Prostate gland (tissue), 2 donors: ENCODE measurements around the gene RAPGEF4. TPM values are rescaled to one million over a fixed set of nuclear protein-coding genes. Genes with fewer than 3 reads are reported as not detected.

Source experiments
- DNase-seq: peaks from one replicate; pipeline ENCODE4 v3.0.0-alpha.2; 2019; ENCODE audit warnings: low spot score
- H3K27ac ChIP-seq, 2 donors: fragments of 200-600 bp; sonication (generic); 2 replicates each; pipeline ENCODE4 v1.5.1; 2017 to 2019
- H3K27me3 ChIP-seq: fragments of 200-600 bp; sonication (generic); replicated peaks from 2 replicates; pipeline ENCODE4 v1.5.1; 2019; ENCODE audit not compliant: insufficient read depth
- H3K36me3 ChIP-seq, 2 donors: fragments of 200-600 bp; sonication (generic); 1 replicate in 1 of 2; 2 replicates in 1 of 2; pipeline versions ENCODE4 v1.5.1 to v1.8.1; 2017 to 2019
- H3K4me1 ChIP-seq: fragments of 200-600 bp; sonication (generic); replicated peaks from 2 replicates; pipeline ENCODE4 v1.5.1; 2019
- H3K4me3 ChIP-seq, 2 donors: fragments of 200-600 bp; sonication (generic); 2 replicates each; pipeline ENCODE4 v1.5.1; 2017 to 2019
- H3K9me3 ChIP-seq: fragments of 200-600 bp; sonication (generic); 2 replicates; pipeline ENCODE4 v1.5.1; 2017
- CTCF ChIP-seq, 4 experiments: fragments of 200-600 bp in 2 of 4; fragments of 450-650 bp in 2 of 4; sonication (generic) in 2 of 4; IDR thresholded peaks; 1 replicate in 3 of 4; 2 replicates in 1 of 4; pipeline ENCODE4 v1.5.1; 2016 to 2019; ENCODE audit warnings: antibody characterized with exemption in 4 of 4, mild to moderate bottlenecking in 2 of 4, moderate library complexity in 2 of 4
- POLR2A ChIP-seq: fragments of 450-650 bp; IDR thresholded peaks from one replicate; pipeline ENCODE4 v1.6.1; 2016; ENCODE audit warnings: antibody characterized with exemption, mild to moderate bottlenecking
- POLR2AphosphoS5 ChIP-seq: sonication (generic); formaldehyde crosslinking; IDR thresholded peaks from one replicate; pipeline ENCODE4 v1.6.1; 2017; ENCODE audit warnings: antibody characterized with exemption
- WGBS: methylation state at CpG from one replicate; pipeline ENCODE4 v1.1.5; 2018; 5-methylcytosine and 5-hydroxymethylcytosine counted together
- intact Hi-C: fragments of 100-400 bp; cut with DNase I; formaldehyde crosslinking; loops from one replicate; pipeline ENCODE4 v1.14.2; 2022
- total RNA-seq, 2 donors: library from RNA; depleted of rRNA; stranded (reverse); fragments of >200 nt; gene quantifications; one replicate each; pipeline ENCODE4 v1.1.0, GENCODE V29; 2016

The RAPGEF4 gene
- total RNA-seq, 2 donors from 2014 or later = 7.3 to 31.0 TPM

- Histone ChIP-seq H3K9me3 (no peaks in the 10 kb centered on the region), H3K4me3 (no peak overlapping the region), H3K27me3 (no peaks in the 10 kb centered on the region), H3K36me3 (no peaks in the 10 kb centered on the region), H3K4me1 (no peaks in the 10 kb centered on the region), H3K27ac (no peak overlapping the region)
- DNase-seq = no peak
- TF ChIP-seq POLR2A (no peak), CTCF (IDR thresholded peaks at IDR 0.05) (no peak), POLR2AphosphoS5 (no peak)
- WGBS = 22% methylated on average over 1 of the region's 1 CpG
- intact Hi-C loops = no loop called here
Measured at GRCh38 chr2:172878260-172878659, 142.6 kb downstream of the RAPGEF4 start.

GRCh38 chr2:172884336-172884735 lies 148.7 kb downstream of the RAPGEF4 start:
- no peaks in the 10 kb centered on the region for H3K36me3 ChIP-seq
- H3K4me1 ChIP-seq = no peaks in the 10 kb centered on the region
- TF ChIP-seq POLR2AphosphoS5 (no peak), POLR2A (no peak), CTCF (IDR thresholded peaks at IDR 0.05) (no peak)
- intact Hi-C loops = no loop called here
- no peak for DNase-seq
- H3K4me3 ChIP-seq = no peak overlapping the region
- H3K27ac ChIP-seq = no peak overlapping the region
- no peaks in the 10 kb centered on the region for H3K27me3 ChIP-seq
- WGBS = 100% methylated on average over 1 of the region's 1 CpG
- no peaks in the 10 kb centered on the region for H3K9me3 ChIP-seq

- no peaks in the 10 kb centered on the region for H3K4me1 ChIP-seq
- H3K4me3 ChIP-seq = no peak overlapping the region
- no peaks in the 10 kb centered on the region for H3K27me3 ChIP-seq
- 50% methylated on average over 3 of the region's 3 CpGs for WGBS
- intact Hi-C loops = no loop called here
- no peak overlapping the region for H3K27ac ChIP-seq
- TF ChIP-seq CTCF (IDR thresholded peaks at IDR 0.05) = no peak
- peak; percentile 57 for TF ChIP-seq POLR2AphosphoS5
- no peaks in the 10 kb centered on the region for H3K9me3 ChIP-seq
- H3K36me3 ChIP-seq = no peaks in the 10 kb centered on the region
- DNase-seq = no peak
Measured at GRCh38 chr2:172885996-172886395, 150.4 kb downstream of the RAPGEF4 start.

- intact Hi-C loops = no loop called here
- H3K27ac ChIP-seq = no peak overlapping the region
- no peaks in the 10 kb centered on the region for H3K4me1 ChIP-seq
- WGBS = 55% methylated on average over 2 of the region's 2 CpGs
- no peaks in the 10 kb centered on the region for H3K9me3 ChIP-seq
- DNase-seq = no peak
- TF ChIP-seq CTCF (IDR thresholded peaks at IDR 0.05) = no peak
- no peaks in the 10 kb centered on the region for H3K36me3 ChIP-seq
- H3K27me3 ChIP-seq = no peaks in the 10 kb centered on the region
- H3K4me3 ChIP-seq = no peak overlapping the region
Measured at GRCh38 chr2:172887280-172887679, 151.6 kb downstream of the RAPGEF4 start.

GRCh38 chr2:172888714-172889669 lies 153.3 kb downstream of the RAPGEF4 start:
- H3K4me1 ChIP-seq = no peaks in the 10 kb centered on the region
- intact Hi-C loops = no loop called here
- no peak for DNase-seq
- H3K27me3 ChIP-seq = no peaks in the 10 kb centered on the region
- TF ChIP-seq POLR2AphosphoS5 = no peak
- TF ChIP-seq POLR2A = no peak
- no peak for TF ChIP-seq CTCF (IDR thresholded peaks at IDR 0.05)
- 33% methylated on average over 10 of the region's 10 CpGs for WGBS
- no peaks in the 10 kb centered on the region for H3K36me3 ChIP-seq
- H3K27ac ChIP-seq = no peak overlapping the region
- no peak overlapping the region for H3K4me3 ChIP-seq
- no peaks in the 10 kb centered on the region for H3K9me3 ChIP-seq
